ENCODE results near the gene LVRN.

LVRN gene

DNA sequence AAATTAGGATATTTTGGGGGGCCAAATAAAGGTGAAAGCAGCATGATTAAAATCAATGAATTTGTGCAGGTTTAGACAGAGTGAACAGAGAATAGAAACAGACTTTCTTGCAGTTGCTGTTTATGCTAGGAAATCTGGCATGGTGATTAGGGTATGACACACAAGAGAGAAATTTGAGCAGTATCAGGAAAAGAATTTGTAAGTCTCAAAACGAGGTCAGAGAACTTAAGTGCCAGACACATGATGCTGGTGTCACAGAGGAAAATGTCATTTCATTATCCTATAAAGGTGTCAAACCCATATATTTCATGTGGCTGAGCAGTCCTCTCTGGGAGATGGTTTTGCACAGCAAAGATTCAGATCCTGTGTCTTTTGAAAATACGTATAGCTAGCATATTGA is 15.7 kb downstream of the LVRN start:
- TF ChIP-seq POLR2A (IDR thresholded peaks at IDR 0.05; ENCODE audit: low read length) (no peak), GATA1 (IDR thresholded peaks at IDR 0.05; ENCODE audit: low read depth, low read length) (no peak)
- no peak for DNase-seq

DNA sequence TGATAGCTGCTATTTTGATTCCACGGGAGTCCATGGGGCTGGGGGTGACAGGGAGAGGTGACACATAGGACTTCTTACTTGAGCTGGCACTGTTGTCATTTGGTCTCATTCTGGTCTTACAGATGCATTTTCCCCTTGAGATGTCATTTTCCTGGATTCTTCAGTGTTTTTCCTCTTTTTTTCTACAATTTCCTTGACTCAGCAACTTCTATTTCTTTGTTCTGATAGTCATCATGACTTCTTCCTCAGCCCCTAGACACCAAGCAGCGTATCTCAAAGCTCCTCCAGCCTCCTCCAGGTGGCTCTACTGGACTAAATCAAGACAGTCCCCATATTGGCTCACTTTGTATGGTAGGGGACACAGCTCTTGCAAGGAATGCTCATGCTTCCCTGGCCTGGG is 16.5 kb downstream of the LVRN start:
- DNase-seq: no peak
- TF ChIP-seq POLR2A (IDR thresholded peaks at IDR 0.05; ENCODE audit: low read length) (no peak), GATA1 (IDR thresholded peaks at IDR 0.05; ENCODE audit: low read depth, low read length) (no peak)

DNA sequence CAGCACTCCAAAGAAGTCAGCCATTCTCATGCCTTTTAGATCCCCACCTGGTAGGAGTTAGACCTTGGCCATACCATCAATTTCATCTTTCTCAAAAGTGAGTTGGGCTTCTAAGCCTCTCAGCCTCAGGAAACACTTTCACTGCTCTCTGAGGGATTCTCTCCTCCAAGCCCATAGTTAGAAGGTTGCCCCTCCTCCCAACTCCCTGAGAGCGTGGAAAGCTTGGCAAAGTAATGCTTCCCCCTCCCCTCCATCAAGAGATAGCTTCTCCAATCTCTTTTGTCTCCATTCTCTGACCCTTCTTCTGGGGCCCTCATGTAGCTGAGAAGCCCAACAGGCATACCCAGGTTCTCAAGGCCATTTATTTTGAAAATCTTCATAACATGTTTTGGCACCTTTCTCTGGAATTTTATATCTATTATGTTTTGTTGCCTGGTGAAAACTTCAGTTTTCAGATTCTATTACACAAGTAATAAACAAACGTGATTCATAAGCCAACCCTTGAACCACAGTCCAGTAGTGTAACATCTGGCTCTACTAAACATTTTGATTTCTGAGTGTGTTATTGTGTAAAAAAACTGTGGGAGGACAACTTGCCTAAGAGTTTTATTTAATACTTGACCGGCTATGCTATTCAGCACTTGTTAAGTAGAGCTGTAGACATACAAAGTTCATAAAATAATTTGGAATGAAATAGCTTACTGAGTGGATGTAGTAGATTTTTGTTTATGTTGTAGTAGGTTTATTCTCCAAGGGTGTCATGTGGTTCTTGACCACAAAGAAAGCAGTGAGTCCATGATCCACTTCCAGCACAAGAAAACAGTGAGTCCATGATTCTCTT is 17.1 kb downstream of the LVRN start:
- TF ChIP-seq GATA1 (IDR thresholded peaks at IDR 0.05; ENCODE audit: low read depth, low read length): no peak
- TF ChIP-seq POLR2A (IDR thresholded peaks at IDR 0.05; ENCODE audit: low read length): no peak

DNA sequence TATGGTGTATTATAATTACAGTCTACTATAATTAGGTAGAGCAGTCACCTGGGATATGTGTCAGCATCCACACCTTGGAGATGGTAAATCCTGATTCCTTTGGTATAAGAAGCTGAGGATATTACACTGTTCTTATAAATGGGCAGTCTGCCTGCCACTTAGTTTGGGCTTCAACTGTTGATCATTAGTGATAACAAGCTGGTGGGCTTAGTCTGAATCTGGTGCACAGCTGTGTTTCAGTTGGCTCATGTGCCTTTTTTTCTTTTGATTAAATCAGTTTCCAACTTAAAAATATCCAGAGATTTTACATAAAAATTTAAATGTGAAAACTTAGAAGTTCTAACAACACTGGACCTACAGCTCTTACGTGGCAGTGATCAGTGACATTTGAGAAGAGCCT is 21.2 kb downstream of the LVRN start:
- no peak for TF ChIP-seq GATA1 (IDR thresholded peaks at IDR 0.05; ENCODE audit: low read depth, low read length)
- TF ChIP-seq POLR2A (IDR thresholded peaks at IDR 0.05; ENCODE audit: low read length): no peak
- no peak for DNase-seq

More for the DNA sequence above, 17.1 kb downstream of the LVRN start:
- DNase-seq: no peak

DNA sequence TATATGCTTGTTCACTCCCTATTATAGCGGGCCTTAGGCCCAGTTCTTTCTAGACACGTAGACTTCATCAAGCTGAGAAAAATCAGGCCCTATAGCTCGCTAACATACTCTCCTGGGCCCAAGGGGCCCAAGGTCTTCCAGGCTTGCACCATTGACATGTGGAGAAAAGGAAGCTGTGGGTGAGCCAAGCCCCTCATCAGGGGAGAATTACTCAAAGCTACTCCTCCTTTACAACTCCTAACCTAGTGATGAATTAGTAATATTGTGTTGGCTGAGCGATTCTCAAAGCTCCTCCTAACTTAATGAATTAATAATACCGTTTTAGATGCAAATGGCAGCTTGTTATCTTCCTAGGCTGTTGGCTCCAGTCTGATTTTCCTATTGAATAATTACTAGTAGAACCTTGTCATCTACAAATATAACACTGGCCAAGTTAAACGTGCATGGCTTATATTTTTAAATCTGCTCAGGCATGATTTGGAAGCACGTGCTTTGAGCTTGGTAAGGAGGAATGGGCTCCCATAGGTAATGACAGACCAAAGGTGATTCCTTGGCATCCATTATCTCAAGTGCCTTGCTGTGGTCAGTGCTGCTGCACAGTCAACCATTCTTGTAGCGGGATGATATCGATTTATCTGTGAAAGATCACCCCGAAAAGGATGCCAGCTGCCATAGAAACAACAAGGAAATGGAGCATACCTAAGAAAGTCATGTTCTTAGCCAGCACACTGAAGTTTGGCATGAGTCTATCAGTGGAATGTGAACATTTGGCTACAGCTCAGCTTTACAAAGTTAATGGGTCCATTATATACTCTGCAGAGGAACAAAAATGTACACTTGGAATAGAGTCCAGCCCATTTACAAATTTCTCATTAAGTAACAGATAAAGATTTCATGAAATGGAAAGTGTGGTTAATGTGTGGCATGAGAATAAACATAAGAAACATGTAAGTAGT is 23.8 kb downstream of the LVRN start:
- DNase-seq: no peak
- TF ChIP-seq POLR2A (IDR thresholded peaks at IDR 0.05; ENCODE audit: low read length) (no peak), GATA1 (IDR thresholded peaks at IDR 0.05; ENCODE audit: low read depth, low read length) (no peak)

DNA sequence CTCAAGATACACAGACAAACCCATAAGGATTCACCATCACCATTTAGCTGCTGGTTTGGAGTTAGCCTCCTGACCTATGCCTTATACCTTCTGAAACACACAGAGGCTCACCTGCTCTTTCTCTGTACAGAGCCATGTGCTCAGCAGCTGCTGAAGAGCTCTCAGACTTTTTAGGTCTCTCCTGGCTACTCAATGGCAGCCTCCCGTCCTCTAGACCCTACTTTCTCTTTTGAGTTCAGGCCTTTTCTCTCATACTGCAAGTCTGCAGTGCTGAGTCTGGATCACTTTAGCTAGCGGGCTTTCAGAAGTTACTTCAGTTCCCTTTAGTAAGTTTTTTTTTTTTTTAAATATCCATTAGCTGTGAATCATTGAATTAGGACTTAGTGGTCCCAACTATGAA is 25.7 kb downstream of the LVRN start:
- DNase-seq: no peak
- TF ChIP-seq GATA1 (IDR thresholded peaks at IDR 0.05; ENCODE audit: low read depth, low read length) (no peak), POLR2A (IDR thresholded peaks at IDR 0.05; ENCODE audit: low read length) (no peak)

DNA sequence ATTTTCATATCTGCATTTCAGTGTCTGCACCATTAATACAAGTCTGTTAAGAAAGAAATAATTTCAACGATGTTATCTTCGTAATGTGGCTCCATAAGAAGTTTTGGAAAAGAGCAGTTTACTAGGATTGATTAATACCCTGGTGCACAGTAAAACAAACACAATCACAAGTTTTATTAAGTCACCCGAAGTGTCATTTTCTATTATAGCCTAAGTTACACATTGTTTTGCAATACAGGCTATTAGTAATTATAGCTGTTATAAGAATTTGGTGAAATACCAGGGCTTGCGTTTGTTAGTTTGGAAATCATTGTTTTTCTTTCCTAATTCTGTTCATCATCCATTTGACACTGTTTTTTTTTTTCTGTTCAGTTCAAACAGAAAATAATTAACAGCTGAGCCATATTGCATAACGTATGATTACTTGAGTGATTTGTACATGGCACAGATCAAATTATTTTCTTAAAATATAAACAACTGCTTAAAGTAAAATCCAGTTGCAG is 30.6 kb downstream of the LVRN start:
- TF ChIP-seq GATA1 (IDR thresholded peaks at IDR 0.05; ENCODE audit: low read depth, low read length): no peak
- no peak for TF ChIP-seq POLR2A (IDR thresholded peaks at IDR 0.05; ENCODE audit: low read length)
- DNase-seq: no peak

DNA sequence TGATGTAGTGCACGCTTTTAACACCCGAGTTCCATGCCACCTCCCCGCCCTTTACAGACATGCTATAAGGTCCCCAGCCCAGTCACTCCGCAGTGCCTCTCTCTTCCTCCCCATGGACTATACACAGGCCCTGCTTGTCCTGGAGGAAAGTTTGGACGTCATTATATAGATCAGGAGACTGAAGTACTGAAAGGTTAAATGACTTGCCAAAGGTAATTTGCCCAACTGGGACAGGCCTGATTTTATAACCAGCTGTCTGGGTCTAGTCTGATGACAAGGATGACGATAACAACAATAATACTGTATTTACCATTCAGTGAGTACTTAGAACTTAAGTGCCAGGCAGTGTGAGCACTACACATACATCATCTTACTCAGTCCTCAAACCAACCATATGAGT is 33.1 kb downstream of the LVRN start:
- TF ChIP-seq GATA1 (IDR thresholded peaks at IDR 0.05; ENCODE audit: low read depth, low read length) (no peak), POLR2A (IDR thresholded peaks at IDR 0.05; ENCODE audit: low read length) (no peak)
- no peak for DNase-seq

DNA sequence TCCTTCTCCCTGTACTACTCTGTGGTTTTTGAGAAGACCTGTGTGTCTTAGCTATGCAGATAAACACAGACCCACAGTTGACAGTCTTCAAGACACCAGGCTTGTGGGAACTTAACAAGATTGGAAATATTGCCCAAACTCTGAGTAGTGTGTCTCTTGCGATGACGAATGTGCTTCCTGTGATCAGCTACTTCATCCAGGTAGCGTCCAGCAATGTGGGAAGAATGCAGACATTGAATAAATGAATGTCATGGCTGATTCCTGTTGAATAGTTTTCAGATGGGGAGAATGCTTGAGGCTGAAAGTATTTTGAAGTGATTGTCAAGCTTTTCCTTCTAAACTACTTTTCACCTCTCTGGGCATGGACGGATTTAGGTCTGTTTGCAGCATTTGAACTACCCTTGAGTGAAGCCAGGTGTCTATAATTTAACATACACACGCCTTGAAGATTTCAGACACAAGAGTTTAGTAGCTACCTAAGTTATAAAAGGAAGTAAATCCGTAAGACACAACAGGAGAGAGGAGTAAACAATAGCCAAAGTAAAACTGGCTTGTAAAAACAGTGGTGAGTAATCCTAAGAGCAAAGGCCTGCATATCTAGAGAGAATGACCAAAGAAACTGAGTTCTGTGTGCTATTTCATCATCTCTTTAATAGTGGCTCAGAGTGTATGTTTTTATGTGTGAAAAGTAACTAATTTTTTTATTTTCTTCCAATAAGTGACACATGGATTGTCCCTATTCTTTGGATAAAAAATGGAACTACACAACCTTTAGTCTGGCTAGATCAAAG is 40.0 kb downstream of the LVRN start:
- DNase-seq: no peak
- TF ChIP-seq GATA1 (IDR thresholded peaks at IDR 0.05; ENCODE audit: low read depth, low read length) (no peak), POLR2A (IDR thresholded peaks at IDR 0.05; ENCODE audit: low read length) (no peak)

DNA sequence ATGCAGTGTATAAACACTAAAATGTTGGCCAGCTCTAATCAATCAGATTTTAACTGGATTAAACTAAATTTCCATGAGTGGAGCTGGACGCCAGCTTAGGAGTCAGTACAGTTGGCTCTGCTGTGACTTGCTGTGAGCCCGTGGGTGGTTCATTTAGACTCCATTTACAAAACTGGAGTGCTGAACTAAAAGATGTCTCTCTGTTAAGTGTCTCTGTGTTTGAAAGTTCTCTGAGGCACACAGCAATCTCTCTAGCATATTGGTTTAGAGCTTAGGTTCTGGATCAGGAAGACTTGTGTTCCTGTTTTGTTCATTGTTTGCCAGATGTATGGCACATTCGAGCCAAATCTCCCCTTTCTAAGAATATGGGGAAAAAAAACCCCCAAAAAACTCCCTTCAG is 42.0 kb downstream of the LVRN start:
- no peak for DNase-seq
- TF ChIP-seq GATA1 (IDR thresholded peaks at IDR 0.05; ENCODE audit: low read depth, low read length) (no peak), POLR2A (IDR thresholded peaks at IDR 0.05; ENCODE audit: low read length) (no peak)

DNA sequence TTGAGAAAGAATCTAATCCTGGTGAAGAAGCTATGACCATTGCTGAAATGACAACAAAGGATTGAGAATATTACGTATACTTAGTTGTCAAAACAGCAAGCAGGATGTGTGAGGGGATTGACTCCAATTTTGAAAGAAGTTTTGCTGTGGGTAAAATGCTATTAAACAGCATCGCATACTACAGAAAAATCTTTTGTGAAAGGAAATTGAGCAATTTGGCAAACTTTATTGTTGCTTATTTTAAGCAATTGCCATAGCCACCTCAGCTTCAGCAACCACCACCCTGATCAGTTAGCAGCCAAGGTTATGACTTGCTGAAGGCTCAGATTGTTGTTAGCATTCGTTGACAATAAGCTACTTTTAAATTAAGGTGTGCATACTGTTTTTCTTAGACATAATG is 47.5 kb downstream of the LVRN start:
- TF ChIP-seq POLR2A (IDR thresholded peaks at IDR 0.05; ENCODE audit: low read length) (no peak), GATA1 (IDR thresholded peaks at IDR 0.05; ENCODE audit: low read depth, low read length) (no peak)
- no peak for DNase-seq

DNA sequence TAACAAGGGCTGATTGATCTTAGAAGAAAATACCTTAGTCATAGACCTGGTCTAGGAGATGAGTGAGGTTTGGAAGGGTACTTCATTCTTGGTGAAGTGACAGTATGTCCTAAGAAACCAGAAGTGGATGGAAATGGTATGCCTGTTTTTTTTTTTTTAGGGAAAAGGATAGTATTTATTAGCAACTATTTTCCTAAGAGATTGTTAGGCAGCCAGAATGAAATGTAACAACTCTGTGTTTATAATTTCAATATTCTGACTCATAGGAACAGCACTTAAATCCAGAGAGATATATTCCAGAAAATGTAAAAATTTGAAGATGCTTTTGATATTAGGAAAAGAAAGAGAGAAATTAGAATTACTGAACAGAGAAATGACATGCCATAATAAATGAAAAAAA is 48.8 kb downstream of the LVRN start:
- no peak for DNase-seq
- TF ChIP-seq GATA1 (IDR thresholded peaks at IDR 0.05; ENCODE audit: low read depth, low read length): no peak
- TF ChIP-seq POLR2A (IDR thresholded peaks at IDR 0.05; ENCODE audit: low read length): no peak

DNA sequence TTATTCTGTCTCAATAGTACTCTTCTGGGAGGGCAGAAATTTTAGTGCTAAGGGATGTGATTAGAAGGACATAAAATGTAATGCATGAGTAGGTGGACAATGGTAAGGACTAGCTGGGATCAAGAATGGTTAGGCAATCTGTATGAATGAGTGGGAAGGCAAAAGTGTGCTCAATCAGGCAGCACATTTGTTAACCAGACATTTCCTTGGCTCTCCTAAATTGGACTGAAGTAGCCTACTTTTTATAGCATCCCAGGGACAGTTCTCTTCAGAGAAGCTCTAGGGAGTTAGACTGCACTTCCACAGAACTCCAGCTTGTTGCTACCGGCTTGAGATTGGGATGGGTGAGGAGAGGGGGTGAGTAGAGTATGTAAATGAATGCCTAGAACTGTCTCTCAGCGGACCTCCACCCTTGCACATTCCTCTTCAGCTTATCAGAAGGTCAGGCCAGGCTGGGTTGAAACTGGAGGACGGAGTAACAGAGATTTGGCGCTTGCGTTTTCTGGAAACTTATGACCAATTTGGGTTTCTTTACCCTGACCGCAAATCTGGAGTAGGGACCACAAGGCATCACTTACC is 51.0 kb downstream of the LVRN start:
- no peak for DNase-seq
- TF ChIP-seq GATA1 (IDR thresholded peaks at IDR 0.05; ENCODE audit: low read depth, low read length) (no peak), POLR2A (IDR thresholded peaks at IDR 0.05; ENCODE audit: low read length) (no peak)
